ENCODE measurements around the gene PLXNB2. TPM values are rescaled to one million over a fixed set of nuclear protein-coding genes. Genes with fewer than 3 reads are reported as not detected.

PLXNB2 gene
- total and polyA plus RNA-seq, 2 experiments from 2014 or later, result 83.2 to 195 TPM

DNA sequence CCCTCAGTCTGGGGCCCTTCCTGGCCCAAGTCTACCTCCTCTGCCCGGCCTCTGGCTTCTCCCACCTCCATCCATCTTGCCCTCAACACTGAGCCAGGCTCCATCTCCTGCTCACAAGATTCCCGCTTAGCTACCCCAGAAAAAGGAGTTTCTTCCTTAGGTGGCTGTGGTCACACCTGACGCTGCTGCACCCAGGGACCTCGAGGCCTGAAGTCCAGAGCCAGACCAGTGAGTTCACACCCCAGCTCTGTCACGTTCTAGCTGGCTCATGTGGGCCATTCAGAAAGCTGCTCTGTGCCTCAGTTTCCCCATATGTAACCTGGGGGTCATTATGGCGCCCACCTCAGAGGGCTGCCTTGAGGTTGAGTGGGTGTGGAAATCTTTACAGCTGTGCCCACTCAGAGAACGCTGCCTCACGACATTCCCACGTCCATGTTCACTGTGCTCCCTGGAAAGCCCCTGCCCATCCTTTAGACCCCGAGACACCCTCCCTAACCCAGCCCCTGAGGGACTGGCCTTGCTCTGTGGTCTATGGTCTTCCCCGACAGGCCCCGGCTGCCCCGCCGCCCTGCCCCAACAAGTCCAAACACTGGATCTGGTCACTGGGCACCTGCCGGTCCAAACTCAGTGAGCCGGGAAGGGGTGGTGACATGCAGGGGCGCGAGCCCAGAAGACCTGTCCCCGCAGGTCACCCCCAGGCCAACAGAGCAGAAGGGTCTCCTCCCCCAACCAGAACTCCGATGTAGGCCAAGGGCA is 9.8 kb downstream of the PLXNB2 start:
- Histone ChIP-seq H3K4me3 (no peak overlapping the region), H3K4me1 (ENCODE audit: low read depth) (peaks cover 39% of the 10 kb centered on the region), H3K9me3 (ENCODE audit: low read depth) (no peaks in the 10 kb centered on the region), H3K27me3 (no peaks in the 10 kb centered on the region), H3K27ac (no peak overlapping the region), H3K36me3 (no peaks in the 10 kb centered on the region)
- TF ChIP-seq, protein P1, sequence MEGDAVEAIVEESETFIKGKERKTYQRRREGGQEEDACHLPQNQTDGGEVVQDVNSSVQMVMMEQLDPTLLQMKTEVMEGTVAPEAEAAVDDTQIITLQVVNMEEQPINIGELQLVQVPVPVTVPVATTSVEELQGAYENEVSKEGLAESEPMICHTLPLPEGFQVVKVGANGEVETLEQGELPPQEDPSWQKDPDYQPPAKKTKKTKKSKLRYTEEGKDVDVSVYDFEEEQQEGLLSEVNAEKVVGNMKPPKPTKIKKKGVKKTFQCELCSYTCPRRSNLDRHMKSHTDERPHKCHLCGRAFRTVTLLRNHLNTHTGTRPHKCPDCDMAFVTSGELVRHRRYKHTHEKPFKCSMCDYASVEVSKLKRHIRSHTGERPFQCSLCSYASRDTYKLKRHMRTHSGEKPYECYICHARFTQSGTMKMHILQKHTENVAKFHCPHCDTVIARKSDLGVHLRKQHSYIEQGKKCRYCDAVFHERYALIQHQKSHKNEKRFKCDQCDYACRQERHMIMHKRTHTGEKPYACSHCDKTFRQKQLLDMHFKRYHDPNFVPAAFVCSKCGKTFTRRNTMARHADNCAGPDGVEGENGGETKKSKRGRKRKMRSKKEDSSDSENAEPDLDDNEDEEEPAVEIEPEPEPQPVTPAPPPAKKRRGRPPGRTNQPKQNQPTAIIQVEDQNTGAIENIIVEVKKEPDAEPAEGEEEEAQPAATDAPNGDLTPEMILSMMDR (IDR thresholded peaks at IDR 0.05; ENCODE audit: low read depth, low read length), result no peak
- no peak for DNase-seq (ENCODE audit: low read depth in 1 of 2, low spot score in 1 of 2)

DNA sequence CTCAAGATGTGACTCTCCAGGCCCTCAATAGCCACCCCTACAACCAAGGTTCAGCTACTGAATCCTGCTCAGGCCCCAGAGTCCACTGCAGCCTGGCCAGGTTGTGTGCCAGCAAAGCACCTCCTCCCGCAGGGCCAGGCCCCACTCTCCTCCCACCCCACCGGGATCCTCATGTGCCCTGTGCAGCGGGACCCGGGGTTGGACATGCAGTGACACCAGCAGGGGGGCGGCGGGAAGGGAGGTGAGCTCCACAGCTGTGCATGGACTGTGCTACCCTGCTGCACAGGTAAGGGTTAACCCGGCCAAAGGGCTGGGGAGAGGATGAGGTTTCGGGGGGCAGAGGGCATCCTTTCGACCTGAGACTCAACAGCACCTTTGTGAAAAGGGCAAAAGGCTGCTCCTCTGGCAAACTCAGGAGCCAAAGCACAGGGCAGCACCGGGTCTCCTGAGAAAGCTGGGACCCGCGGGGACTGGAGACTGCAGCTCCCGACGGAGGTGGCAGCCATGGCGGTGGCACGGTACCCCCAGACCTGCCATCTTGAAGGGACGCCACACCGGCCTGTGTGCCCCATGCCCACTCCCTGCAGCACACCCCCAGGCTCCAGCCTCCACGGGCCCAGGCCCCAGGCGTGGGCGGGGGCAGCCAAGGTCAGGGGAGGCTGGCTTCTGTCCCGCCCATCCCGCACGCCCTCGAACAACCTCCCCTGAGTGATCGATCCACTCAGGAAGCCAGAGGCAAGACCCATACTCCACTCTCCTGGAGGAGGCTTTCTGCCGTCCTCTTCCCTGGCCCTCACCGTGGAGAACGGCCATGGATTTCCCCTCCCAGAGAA is 10.6 kb downstream of the PLXNB2 start:
- no peak for DNase-seq (ENCODE audit: low read depth in 1 of 2, low spot score in 1 of 2)
- no peaks in the 10 kb centered on the region for H3K36me3 ChIP-seq
- TF ChIP-seq, protein P1 (IDR thresholded peaks at IDR 0.05; ENCODE audit: low read depth, low read length), result no peak
- H3K27ac ChIP-seq, result no peak overlapping the region
- H3K4me1 ChIP-seq (ENCODE audit: low read depth), result peaks cover 33% of the 10 kb centered on the region
- H3K4me3 ChIP-seq, result no peak overlapping the region
- H3K9me3 ChIP-seq (ENCODE audit: low read depth), result no peaks in the 10 kb centered on the region
- no peaks in the 10 kb centered on the region for H3K27me3 ChIP-seq

DNA sequence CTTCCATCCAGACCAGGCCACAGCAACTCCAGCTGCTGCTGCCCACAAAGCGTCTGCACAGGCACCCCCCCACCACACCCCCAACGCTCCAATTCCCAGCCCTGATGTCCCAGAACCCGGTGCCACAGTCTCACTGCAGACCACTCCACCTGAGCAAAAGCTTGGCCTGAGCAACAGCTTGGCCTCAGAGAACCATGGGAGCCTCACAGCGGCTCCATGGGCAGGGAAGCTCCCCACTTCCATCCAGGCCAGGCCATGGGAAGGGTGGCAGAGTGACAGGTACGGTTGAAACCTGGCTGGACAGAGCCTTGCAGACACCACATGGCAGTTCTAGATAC is 13.2 kb downstream of the PLXNB2 start:
- DNase-seq (ENCODE audit: low read depth in 1 of 2, low spot score in 1 of 2), result no peak
- H3K36me3 ChIP-seq, result peaks cover 8% of the 10 kb centered on the region
- no peaks in the 10 kb centered on the region for H3K27me3 ChIP-seq
- H3K9me3 ChIP-seq (ENCODE audit: low read depth), result no peaks in the 10 kb centered on the region
- H3K4me3 ChIP-seq, result no peak overlapping the region
- peak overlapping the region; percentile 92 for H3K27ac ChIP-seq
- H3K4me1 ChIP-seq (ENCODE audit: low read depth), result peaks cover 18% of the 10 kb centered on the region
- TF ChIP-seq, protein P1 (IDR thresholded peaks at IDR 0.05; ENCODE audit: low read depth, low read length), result no peak

DNA sequence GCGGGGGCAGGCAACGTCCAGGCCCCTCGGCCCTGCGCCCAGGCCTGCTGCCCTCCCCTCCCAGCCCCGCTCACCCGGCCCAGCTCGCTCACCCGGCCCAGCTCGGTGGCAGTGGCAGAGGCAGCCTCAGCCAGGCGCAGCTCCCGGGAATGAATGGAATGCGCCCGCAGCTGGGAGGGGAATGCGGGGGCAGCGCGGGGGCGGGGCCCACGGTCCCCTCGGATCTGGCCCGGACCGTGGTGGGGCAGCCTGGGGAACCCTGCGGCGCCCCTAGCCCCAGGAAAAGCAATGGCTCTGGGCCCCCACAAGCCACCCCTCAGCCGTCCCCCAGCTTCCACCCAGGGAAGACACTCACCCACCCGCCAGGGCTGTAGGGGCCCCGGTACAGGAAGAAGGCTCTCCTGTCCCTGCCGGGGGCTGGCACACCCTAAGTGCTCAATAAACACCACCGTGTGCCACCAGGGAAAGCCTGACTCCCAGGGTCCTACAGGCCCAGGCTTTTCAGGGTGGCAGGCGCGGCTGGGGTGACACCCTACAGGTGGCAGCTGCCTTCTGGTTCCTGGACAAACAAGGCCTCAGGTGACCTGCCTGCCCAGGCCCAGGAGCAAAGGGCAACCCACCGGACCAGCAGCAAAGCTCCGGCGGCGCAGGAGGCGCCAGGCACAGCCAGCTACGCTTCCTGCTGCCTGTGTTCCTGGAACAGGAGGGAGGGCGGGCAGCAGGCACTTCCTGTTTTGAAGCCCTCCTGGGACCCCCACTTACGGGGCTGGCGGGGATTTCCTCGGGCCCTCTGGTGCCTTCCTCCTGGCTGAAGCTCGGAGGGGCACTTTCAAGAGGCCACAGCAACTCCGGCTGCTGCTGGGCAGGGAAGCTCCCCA is 13.8 kb downstream of the PLXNB2 start:
- TF ChIP-seq, protein P1 (IDR thresholded peaks at IDR 0.05; ENCODE audit: low read depth, low read length), result no peak
- no peaks in the 10 kb centered on the region for H3K27me3 ChIP-seq
- DNase-seq (ENCODE audit: low read depth in 1 of 2, low spot score in 1 of 2), result peak; percentile 87 to 91
- peaks cover 15% of the 10 kb centered on the region for H3K4me1 ChIP-seq (ENCODE audit: low read depth)
- peaks cover 12% of the 10 kb centered on the region for H3K36me3 ChIP-seq
- no peaks in the 10 kb centered on the region for H3K9me3 ChIP-seq (ENCODE audit: low read depth)
- H3K4me3 ChIP-seq, result no peak overlapping the region
- peak overlapping the region; percentile 92 for H3K27ac ChIP-seq

All from cardiac muscle cell (in vitro differentiated cells and primary cell).